SU-DHL-6 (cell line): ENCODE measurements around the gene OR51S1.

Experiments
- H2AFZ ChIP-seq: fragments of 200-600 bp; sonication (generic); 2 replicates; pipeline ENCODE4 v1.6.1; 2014; ENCODE audit warnings: low read depth, mild to moderate bottlenecking, moderate library complexity, mixed read lengths, antibody characterized with exemption, low read length; ENCODE audit not compliant: severe bottlenecking
- H3F3A ChIP-seq: fragments of 200-600 bp; shearing (Covaris generic); 2 replicates; pipeline ENCODE4 v1.6.0; 2016; ENCODE audit warnings: antibody characterized with exemption, mild to moderate bottlenecking; ENCODE audit not compliant: insufficient read depth
- H3K27ac ChIP-seq: fragments of 200-600 bp; sonication (generic); 2 replicates; pipeline ENCODE4 v1.5.1; 2016; ENCODE audit warnings: low read depth, mild to moderate bottlenecking, low read length, moderate library complexity, mixed read lengths
- H3K27me3 ChIP-seq: fragments of 200-600 bp; sonication (generic), shearing (Covaris generic); 2 replicates; pipeline ENCODE4 v1.6.0; 2014; ENCODE audit warnings: mild to moderate bottlenecking, low read length
- H3K36me3 ChIP-seq: fragments of 200-600 bp; sonication (generic); 2 replicates; pipeline ENCODE4 v1.6.1; 2014; ENCODE audit warnings: mild to moderate bottlenecking, low read length, mixed read lengths
- H3K4me2 ChIP-seq: fragments of 300-600, 200-600 bp; shearing (Covaris generic), sonication (generic); 2 replicates; pipeline ENCODE4 v1.6.0; 2014; ENCODE audit warnings: low read length, low read depth, mild to moderate bottlenecking; ENCODE audit not compliant: poor library complexity, severe bottlenecking
- H3K4me3 ChIP-seq: fragments of 200-600 bp; sonication (generic); 2 replicates; pipeline ENCODE4 v1.5.1; 2014; ENCODE audit warnings: antibody characterized with exemption, low read length, mild to moderate bottlenecking, mixed read lengths; ENCODE audit not compliant: insufficient read depth, poor library complexity, severe bottlenecking
- H3K79me2 ChIP-seq: fragments of 200-600 bp; sonication (generic); 2 replicates; pipeline ENCODE4 v1.6.1; 2014; ENCODE audit warnings: mild to moderate bottlenecking, low read length, moderate library complexity; ENCODE audit not compliant: insufficient read depth
- H3K9ac ChIP-seq: fragments of 200-600 bp; sonication (generic); 2 replicates; pipeline ENCODE4 v1.7.0; 2014; ENCODE audit warnings: mild to moderate bottlenecking, low read length
- H3K9me2 ChIP-seq: fragments of 200-600 bp; sonication (generic); replicated peaks from 2 replicates; pipeline ENCODE4 v1.6.1; 2014; ENCODE audit warnings: low read length; ENCODE audit not compliant: insufficient read depth
- H3K9me3 ChIP-seq: fragments of 200-600 bp; sonication (generic); 2 replicates; pipeline ENCODE4 v1.6.1; 2014; ENCODE audit warnings: low read length, mixed read lengths; ENCODE audit not compliant: insufficient read depth
- H4K20me1 ChIP-seq: fragments of 200-600 bp; sonication (generic); 2 replicates; pipeline ENCODE4 v1.6.1; 2014; ENCODE audit warnings: low read depth, mild to moderate bottlenecking, antibody characterized with exemption, low read length, moderate library complexity, mixed read lengths
- CTCF ChIP-seq: fragments of 200-600 bp; sonication (generic); IDR thresholded peaks from one replicate; pipeline ENCODE4 v1.5.1; 2017; ENCODE audit warnings: antibody characterized with exemption, mild to moderate bottlenecking, low read length, moderate library complexity; ENCODE audit not compliant: insufficient read depth, poor library complexity, severe bottlenecking
- EZH2phosphoT487 ChIP-seq: fragments of 200-600 bp; sonication (generic), shearing (Covaris generic); conservative IDR thresholded peaks from 2 replicates; pipeline ENCODE4 v1.6.1; 2018; ENCODE audit warnings: mild to moderate bottlenecking, antibody characterized with exemption, low read length, moderate library complexity, mixed read lengths

OR51S1 gene

DNA sequence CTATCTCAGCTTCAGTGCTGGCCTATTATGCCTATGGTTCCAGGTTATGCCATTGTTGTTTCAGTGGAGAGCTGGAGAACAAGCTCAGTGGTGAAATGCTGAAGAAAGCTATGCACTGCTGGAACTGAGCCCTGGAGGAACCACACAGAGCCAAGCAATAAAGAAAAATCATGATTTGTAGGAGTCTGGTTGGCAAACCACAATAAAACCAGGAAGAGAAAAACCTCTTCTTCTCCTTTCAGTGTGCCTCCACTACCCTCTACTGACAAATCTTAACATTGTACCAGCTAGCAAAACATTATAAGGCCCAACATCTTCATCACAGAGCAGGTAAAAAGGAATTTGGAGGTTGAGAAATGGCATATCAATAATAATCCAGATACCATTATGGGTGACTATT, 22.6 kb downstream of the OR51S1 start:
- no peak overlapping the region for H3K9ac ChIP-seq
- H3F3A ChIP-seq: no peaks in the 10 kb centered on the region
- H2AFZ ChIP-seq: no peak overlapping the region

GRCh38 chr11:4825132-4825531, 23.9 kb downstream of the OR51S1 start:
- no peak overlapping the region for H3K9ac ChIP-seq
- H4K20me1 ChIP-seq: no peaks in the 10 kb centered on the region
- H3K36me3 ChIP-seq: no peaks in the 10 kb centered on the region
- H3F3A ChIP-seq: no peaks in the 10 kb centered on the region
- no peak for TF ChIP-seq EZH2phosphoT487
- no peak for TF ChIP-seq CTCF
- no peak overlapping the region for H3K27ac ChIP-seq
- no peaks in the 10 kb centered on the region for H3K9me2 ChIP-seq
- no peak overlapping the region for H2AFZ ChIP-seq
- H3K9me3 ChIP-seq: no peaks in the 10 kb centered on the region
- no peaks in the 10 kb centered on the region for H3K27me3 ChIP-seq
- H3K4me3 ChIP-seq: no peak overlapping the region
- no peaks in the 10 kb centered on the region for H3K79me2 ChIP-seq
- H3K4me2 ChIP-seq: no peak overlapping the region

More for the DNA sequence above, 22.6 kb downstream of the OR51S1 start:
- Histone ChIP-seq H3K27ac (no peak overlapping the region), H3K4me2 (no peak overlapping the region), H3K79me2 (no peaks in the 10 kb centered on the region), H3K9me3 (no peaks in the 10 kb centered on the region), H4K20me1 (no peaks in the 10 kb centered on the region), H3K36me3 (no peaks in the 10 kb centered on the region), H3K4me3 (no peak overlapping the region), H3K27me3 (no peaks in the 10 kb centered on the region), H3K9me2 (no peaks in the 10 kb centered on the region)
- TF ChIP-seq CTCF (no peak), EZH2phosphoT487 (no peak)

DNA sequence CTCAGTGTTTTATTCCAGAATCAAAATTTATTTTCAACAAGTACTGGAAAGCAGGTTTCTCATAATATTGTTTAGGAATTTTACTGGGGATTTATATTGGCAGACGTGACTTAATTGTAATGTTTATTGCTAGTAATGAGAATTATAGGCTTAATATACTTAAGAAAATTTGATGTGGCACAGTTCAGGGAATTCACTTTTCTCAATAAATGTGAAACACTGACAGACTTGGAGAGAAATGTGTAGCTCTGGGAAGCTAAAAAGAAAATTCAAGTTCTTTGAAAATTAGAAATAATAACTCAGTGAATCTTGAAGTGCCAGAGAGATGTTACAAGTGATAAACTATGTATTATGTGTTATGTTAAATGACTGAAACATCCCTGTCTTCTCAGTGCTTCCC, 28.0 kb downstream of the OR51S1 start, which contains the start of gene OR51F2:
Gene OR51F2 (plus strand): TSS at position 301 of the 400 bp plus-strand sequence. CDS start 101 bp downstream, outside the sequence.
- Histone ChIP-seq H3K9me3 (no peaks in the 10 kb centered on the region), H3K27me3 (no peaks in the 10 kb centered on the region), H3K36me3 (no peaks in the 10 kb centered on the region), H3K4me2 (no peak within 1 kb of the TSS), H4K20me1 (no peaks in the 10 kb centered on the region), H3K27ac (no peak within 1 kb of the TSS), H3K9ac (no peak within 1 kb of the TSS), H3K4me3 (no peak within 1 kb of the TSS), H2AFZ (no peak within 1 kb of the TSS), H3K9me2 (no peaks in the 10 kb centered on the region), H3F3A (no peaks in the 10 kb centered on the region), H3K79me2 (no peaks in the 10 kb centered on the region)
- TF ChIP-seq EZH2phosphoT487 (no peak), CTCF (no peak)

GRCh38 chr11:4809246-4809645, 39.8 kb downstream of the OR51S1 start:
- Histone ChIP-seq H3K36me3 (no peaks in the 10 kb centered on the region), H3K9ac (no peak overlapping the region), H3F3A (no peaks in the 10 kb centered on the region), H2AFZ (no peak overlapping the region), H3K79me2 (no peaks in the 10 kb centered on the region), H3K9me2 (no peaks in the 10 kb centered on the region), H3K27ac (no peak overlapping the region), H3K9me3 (no peaks in the 10 kb centered on the region), H3K4me3 (no peak overlapping the region), H3K27me3 (no peaks in the 10 kb centered on the region), H3K4me2 (no peak overlapping the region), H4K20me1 (no peaks in the 10 kb centered on the region)
- TF ChIP-seq CTCF (no peak), EZH2phosphoT487 (no peak)
